SK-N-MC (cell line): ENCODE data around the gene PTGDS.

Experiments
- EZH2 ChIP-seq: fragments of 200-600 bp; sonication (generic); IDR thresholded peaks from one replicate; pipeline ENCODE4 v1.6.1; 2017; ENCODE audit warnings: antibody characterized with exemption
- POLR2AphosphoS5 ChIP-seq: IDR thresholded peaks from 2 replicates; pipeline ENCODE4 v1.6.1; 2012; ENCODE audit warnings: mild to moderate bottlenecking, low read depth, low read length, borderline replicate concordance

GRCh38 chr9:137030538-137031527 lies 53.5 kb downstream of the PTGDS start:
- no peak for TF ChIP-seq POLR2AphosphoS5
- no peak for TF ChIP-seq EZH2
